Endothelial cell (in vitro differentiated cells): ENCODE measurements around the gene TMEM271. TPM values are rescaled to one million over a fixed set of nuclear protein-coding genes. Genes with fewer than 3 reads are reported as not detected.

Source experiments
- DNase-seq: peaks from one replicate; pipeline ENCODE4 v3.0.0; 2021; ENCODE audit warnings: low spot score
- H3K27ac Mint-ChIP-seq: one replicate; pipeline ENCODE4 v1.8.0; 2021; ENCODE audit warnings: mixed read lengths, inconsistent platforms; ENCODE audit not compliant: unreplicated experiment
- H3K27me3 Mint-ChIP-seq: one replicate; pipeline ENCODE4 v1.8.0; 2021; ENCODE audit warnings: mild to moderate bottlenecking, moderate library complexity, mixed read lengths, inconsistent platforms; ENCODE audit not compliant: unreplicated experiment
- H3K36me3 Mint-ChIP-seq: one replicate; pipeline ENCODE4 v1.8.0; 2021; ENCODE audit warnings: mild to moderate bottlenecking, low read depth, mixed read lengths, inconsistent platforms; ENCODE audit not compliant: unreplicated experiment
- H3K4me1 Mint-ChIP-seq: one replicate; pipeline ENCODE4 v1.8.0; 2021; ENCODE audit warnings: mild to moderate bottlenecking, mixed read lengths, inconsistent platforms; ENCODE audit not compliant: unreplicated experiment
- H3K4me3 Mint-ChIP-seq: one replicate; pipeline ENCODE4 v1.8.0; 2021; ENCODE audit warnings: mild to moderate bottlenecking, mixed read lengths, inconsistent platforms; ENCODE audit not compliant: unreplicated experiment
- H3K9me3 Mint-ChIP-seq: one replicate; pipeline ENCODE4 v1.8.0; 2021; ENCODE audit warnings: mixed read lengths, inconsistent platforms; ENCODE audit not compliant: unreplicated experiment
- CTCF ChIP-seq: fragments of 200-600 bp; sonication (generic); IDR thresholded peaks from one replicate; pipeline ENCODE4 v1.5.0; 2021; ENCODE audit warnings: antibody characterized with exemption; ENCODE audit not compliant: unreplicated experiment
- total RNA-seq: library from RNA; stranded (reverse); fragmentation: NEBNext Ultra II Directional; extraction: Animal tissue kit (Norgen Biotek cat#: 25700); gene quantifications from one replicate; pipeline ENCODE4 v1.2.1, GENCODE V29; 2021; ENCODE audit not compliant: unreplicated experiment

Gene TMEM271
- total RNA-seq, 1 donor from 2014 or later = not detected

GRCh38 chr4:609400-610050, 33.4 kb upstream of the TMEM271 start:
- Mint-ChIP-seq H3K9me3 (peaks cover 3% of the 10 kb centered on the region), H3K27ac (peak overlapping the region; percentile 8), H3K27me3 (peaks cover 2% of the 10 kb centered on the region), H3K4me1 (no peaks in the 10 kb centered on the region), H3K4me3 (peak overlapping the region; percentile 16), H3K36me3 (peaks cover 5% of the 10 kb centered on the region)
- no peak for DNase-seq
- no peak for TF ChIP-seq CTCF

GRCh38 chr4:608236-608635, 32.1 kb upstream of the TMEM271 start:
- no peak for TF ChIP-seq CTCF
- peaks cover 2% of the 10 kb centered on the region for H3K27me3 Mint-ChIP-seq

GRCh38 chr4:605702-606425, 29.8 kb upstream of the TMEM271 start:
- peaks cover 3% of the 10 kb centered on the region for H3K9me3 Mint-ChIP-seq
- peaks cover 2% of the 10 kb centered on the region for H3K27me3 Mint-ChIP-seq
- no peak for DNase-seq
- no peak overlapping the region for H3K27ac Mint-ChIP-seq
- peaks cover 5% of the 10 kb centered on the region for H3K36me3 Mint-ChIP-seq
- no peak overlapping the region for H3K4me3 Mint-ChIP-seq
- no peaks in the 10 kb centered on the region for H3K4me1 Mint-ChIP-seq
- no peak for TF ChIP-seq CTCF

More at GRCh38 chr4:608236-608635, 32.1 kb upstream of the TMEM271 start:
- Mint-ChIP-seq H3K9me3 (peaks cover 3% of the 10 kb centered on the region), H3K27ac (no peak overlapping the region), H3K36me3 (peaks cover 5% of the 10 kb centered on the region), H3K4me1 (no peaks in the 10 kb centered on the region), H3K4me3 (no peak overlapping the region)
- no peak for DNase-seq

- Mint-ChIP-seq H3K36me3 (no peaks in the 10 kb centered on the region), H3K27me3 (no peaks in the 10 kb centered on the region), H3K4me1 (no peaks in the 10 kb centered on the region), H3K27ac (no peak overlapping the region), H3K9me3 (no peaks in the 10 kb centered on the region), H3K4me3 (no peak overlapping the region)
- TF ChIP-seq CTCF = no peak
- DNase-seq = no peak
Measured at GRCh38 chr4:604131-604530, 28.0 kb upstream of the TMEM271 start.

- Mint-ChIP-seq H3K4me3 (no peak overlapping the region), H3K36me3 (no peaks in the 10 kb centered on the region), H3K27me3 (no peaks in the 10 kb centered on the region), H3K9me3 (no peaks in the 10 kb centered on the region), H3K4me1 (no peaks in the 10 kb centered on the region), H3K27ac (no peak overlapping the region)
- DNase-seq = peak; percentile 93
- TF ChIP-seq CTCF = peak; percentile 88
Measured at GRCh38 chr4:602559-602942, 26.5 kb upstream of the TMEM271 start.
